Endometrium (tissue), 2 donors: ENCODE measurements around the gene EME2.
"Not testable (repeated sequence)": the region's sequence is repeated elsewhere in the genome, so short reads cannot be mapped to it uniquely, and the experiment has no call there.

Experiments
- FAIRE-seq: peaks from 2 replicates; lab custom pipeline; 2012; peaks lifted over from hg19 to GRCh38; lab: Jason Lieb, UNC
- donor health status: control.
- donor health status: control.

EME2 gene

GRCh38 chr16:1791256-1791942, 18.8 kb downstream of the EME2 start:
- FAIRE-seq = no peak

GRCh38 chr16:1791943-1792812, 19.6 kb downstream of the EME2 start:
- FAIRE-seq = no peak

GRCh38 chr16:1792836-1793577, 20.4 kb downstream of the EME2 start:
- FAIRE-seq = no peak

- FAIRE-seq = no peak
Observed at GRCh38 chr16:1793578-1794220, 21.1 kb downstream of the EME2 start, which contains the start of gene IGFALS. IGFALS (minus strand) TSS chr16:1793705; CDS start chr16:1793652, 53 bp downstream.

- FAIRE-seq = no peak
Observed at GRCh38 chr16:1794221-1794871, 21.7 kb downstream of the EME2 start.

GRCh38 chr16:1794908-1795666, 22.5 kb downstream of the EME2 start:
- no peak for FAIRE-seq

- not testable (repeated sequence) for FAIRE-seq
Observed at GRCh38 chr16:1799263-1799662, 26.7 kb downstream of the EME2 start.

GRCh38 chr16:1800701-1801100, 28.1 kb downstream of the EME2 start:
- no peak for FAIRE-seq

GRCh38 chr16:1807626-1808025, 35.0 kb downstream of the EME2 start:
- no peak for FAIRE-seq

GRCh38 chr16:1808691-1809090, 36.1 kb downstream of the EME2 start:
- no peak for FAIRE-seq

- no peak for FAIRE-seq
Observed at GRCh38 chr16:1809281-1809801, 36.7 kb downstream of the EME2 start.

- FAIRE-seq = no peak
Observed at GRCh38 chr16:1810106-1810505, 37.5 kb downstream of the EME2 start.

- no peak for FAIRE-seq
Observed at GRCh38 chr16:1810536-1810935, 37.9 kb downstream of the EME2 start.

- FAIRE-seq = no peak
Observed at GRCh38 chr16:1812732-1813163, 40.1 kb downstream of the EME2 start.

- FAIRE-seq = no peak
Observed at GRCh38 chr16:1815461-1815860, 42.9 kb downstream of the EME2 start.

- no peak for FAIRE-seq
Observed at GRCh38 chr16:1816396-1817275, 44.0 kb downstream of the EME2 start.

GRCh38 chr16:1817276-1817589, 44.6 kb downstream of the EME2 start:
- no peak for FAIRE-seq

- FAIRE-seq = no peak
Observed at GRCh38 chr16:1817716-1818115, 45.1 kb downstream of the EME2 start.

GRCh38 chr16:1818204-1818872, 45.7 kb downstream of the EME2 start:
- no peak for FAIRE-seq
